MCF 10A (cell line): ENCODE data around the gene AUP1. TPM values are rescaled to one million over a fixed set of nuclear protein-coding genes. Genes with fewer than 3 reads are reported as not detected.

ENCODE experiments used
- BruUV-seq: library from RNA; stranded (reverse); fragments of 400-500 nt; replicated peaks from 2 replicates; lab custom pipeline; 2021; lab: Mats Ljungman, UMichigan
- CTCF ChIA-PET: fragments of 300-600 bp; sonication (Branson Sonifier 250); formaldehyde crosslinking; extraction: SDS; loops from one replicate; lab custom pipeline; 2021; ENCODE audit warnings: antibody characterized with exemption, inconsistent platforms; lab: Yijun Ruan, JAX
- POLR2A ChIA-PET: fragments of 300-600, 350-650 bp; sonication (Branson Sonifier 250); formaldehyde crosslinking; extraction: SDS; loops from one replicate; lab custom pipeline; 2020; ENCODE audit warnings: antibody characterized with exemption, inconsistent platforms; lab: Yijun Ruan, JAX
- DNase-seq: peaks from one replicate; pipeline ENCODE4 v3.0.0-alpha.2; 2018; ENCODE audit not compliant: unreplicated experiment
- H3K27ac Mint-ChIP-seq: one replicate; pipeline ENCODE4 v1.8.0; 2022; ENCODE audit warnings: mild to moderate bottlenecking, low read depth, mixed read lengths; ENCODE audit not compliant: unreplicated experiment
- H3K27me3 Mint-ChIP-seq: one replicate; pipeline ENCODE4 v1.8.0; 2022; ENCODE audit warnings: mixed read lengths; ENCODE audit not compliant: insufficient read depth, unreplicated experiment
- H3K36me3 Mint-ChIP-seq: one replicate; pipeline ENCODE4 v1.8.0; 2022; ENCODE audit warnings: mild to moderate bottlenecking, moderate library complexity, mixed read lengths; ENCODE audit not compliant: insufficient read depth, unreplicated experiment
- H3K4me1 Mint-ChIP-seq: one replicate; pipeline ENCODE4 v1.8.0; 2022; ENCODE audit warnings: mixed read lengths; ENCODE audit not compliant: insufficient read depth, unreplicated experiment
- H3K4me3 Mint-ChIP-seq: one replicate; pipeline ENCODE4 v1.8.0; 2022; ENCODE audit warnings: mild to moderate bottlenecking, moderate library complexity, mixed read lengths; ENCODE audit not compliant: unreplicated experiment
- H3K9me3 Mint-ChIP-seq: one replicate; pipeline ENCODE4 v1.8.0; 2022; ENCODE audit warnings: mixed read lengths; ENCODE audit not compliant: unreplicated experiment
- CTCF ChIP-seq: fragments of 200-600 bp; IDR thresholded peaks from one replicate; pipeline ENCODE4 v1.8.0; 2022; ENCODE audit warnings: antibody characterized with exemption, mild to moderate bottlenecking; ENCODE audit not compliant: unreplicated experiment
- intact Hi-C: fragments of 100-400 bp; cut with micrococcal nuclease; formaldehyde crosslinking; loops from 2 replicates; pipeline ENCODE4 v1.14.1; 2022
- total RNA-seq: library from RNA; stranded (reverse); gene quantifications from 2 replicates; pipeline ENCODE4 v1.2.3, GENCODE V29; 2022

The AUP1 gene
- total RNA-seq, 1 experiment from 2014 or later = 140 TPM

- ChIA-PET POLR2A (interaction anchor here (0.6 to 8.6 kb wide), 3 partner anchors 25 to 327 kb away, joined by 3 to 135 read pairs (median 3); partner anchors contain the start of genes AUP1, DQX1 and HTRA2), CTCF (interaction anchor here (1.0 to 4.5 kb wide), 2 partner anchors 21 to 83 kb away, joined by 4 to 22 read pairs; no protein-coding TSS in a partner anchor)
- BruUV-seq = no TSS peak
- TF ChIP-seq CTCF = no peak
- Mint-ChIP-seq H3K4me3 (peak overlapping the region; percentile 88), H3K9me3 (no peaks in the 10 kb centered on the region), H3K27ac (no peak overlapping the region), H3K36me3 (peaks cover 52% of the 10 kb centered on the region), H3K27me3 (no peaks in the 10 kb centered on the region), H3K4me1 (peaks cover 28% of the 10 kb centered on the region)
- intact Hi-C loops = no loop called here
- no peak for DNase-seq
Measured at GRCh38 chr2:74504591-74504990, 24.9 kb downstream of the AUP1 start.

GRCh38 chr2:74503506-74504475 lies 25.7 kb downstream of the AUP1 start:
- Mint-ChIP-seq H3K27ac (no peak overlapping the region), H3K36me3 (peaks cover 52% of the 10 kb centered on the region), H3K4me3 (no peak overlapping the region), H3K27me3 (peaks cover 7% of the 10 kb centered on the region), H3K4me1 (peaks cover 31% of the 10 kb centered on the region), H3K9me3 (no peaks in the 10 kb centered on the region)
- no TSS peak for BruUV-seq
- DNase-seq = no peak
- TF ChIP-seq CTCF = no peak
- intact Hi-C loops = no loop called here
- ChIA-PET CTCF (interaction anchor here (1.0 to 4.5 kb wide), 2 partner anchors 20 to 84 kb away, joined by 4 to 22 read pairs; no protein-coding TSS in a partner anchor), POLR2A (interaction anchor here (0.6 to 8.6 kb wide), 4 partner anchors 11 to 64 kb away, joined by 3 to 135 read pairs (median 4); partner anchors contain the start of genes AUP1, DQX1 and HTRA2)

GRCh38 chr2:74502720-74503505 lies 26.6 kb downstream of the AUP1 start:
- POLR2A ChIA-PET = interaction anchor here (0.7 to 8.6 kb wide), 2 partner anchors 10 to 27 kb away, joined by 4 to 135 read pairs; partner anchors contain the start of genes AUP1, DQX1 and HTRA2
- Mint-ChIP-seq H3K9me3 (no peaks in the 10 kb centered on the region), H3K4me3 (no peak overlapping the region), H3K27ac (no peak overlapping the region), H3K4me1 (peaks cover 31% of the 10 kb centered on the region), H3K36me3 (peaks cover 52% of the 10 kb centered on the region), H3K27me3 (peaks cover 16% of the 10 kb centered on the region)
- CTCF ChIA-PET = interaction anchor here (4.5 kb wide), 1 partner anchor 85 kb away, joined by 22 read pairs; no protein-coding TSS in a partner anchor
- no TSS peak for BruUV-seq
- intact Hi-C loops = no loop called here
- no peak for DNase-seq
- TF ChIP-seq CTCF = no peak
